GM12865 (cell line): ENCODE results near the gene SLC2A11.

Experiments used
- DNase-seq: peaks from one replicate; pipeline ENCODE4 v3.0.0; 2010; ENCODE audit warnings: low read depth
- H3K4me3 ChIP-seq: 2 replicates; pipeline ENCODE4 v1.5.1; 2011; ENCODE audit warnings: mild to moderate bottlenecking, low read depth, low read length, control low read depth
- TF ChIP-seq, protein P1 (sequence below): IDR thresholded peaks from 2 replicates; pipeline ENCODE4 v1.5.1; 2011; ENCODE audit warnings: low read length, control low read depth, low read depth, inconsistent platforms; ENCODE audit not compliant: insufficient read depth; ENCODE audit errors: missing control alignments

Gene SLC2A11

GRCh38 chr22:23841736-23842445, 15.8 kb upstream of the SLC2A11 start:
- no peak for DNase-seq
- H3K4me3 ChIP-seq: no peak overlapping the region
- TF ChIP-seq, protein P1, sequence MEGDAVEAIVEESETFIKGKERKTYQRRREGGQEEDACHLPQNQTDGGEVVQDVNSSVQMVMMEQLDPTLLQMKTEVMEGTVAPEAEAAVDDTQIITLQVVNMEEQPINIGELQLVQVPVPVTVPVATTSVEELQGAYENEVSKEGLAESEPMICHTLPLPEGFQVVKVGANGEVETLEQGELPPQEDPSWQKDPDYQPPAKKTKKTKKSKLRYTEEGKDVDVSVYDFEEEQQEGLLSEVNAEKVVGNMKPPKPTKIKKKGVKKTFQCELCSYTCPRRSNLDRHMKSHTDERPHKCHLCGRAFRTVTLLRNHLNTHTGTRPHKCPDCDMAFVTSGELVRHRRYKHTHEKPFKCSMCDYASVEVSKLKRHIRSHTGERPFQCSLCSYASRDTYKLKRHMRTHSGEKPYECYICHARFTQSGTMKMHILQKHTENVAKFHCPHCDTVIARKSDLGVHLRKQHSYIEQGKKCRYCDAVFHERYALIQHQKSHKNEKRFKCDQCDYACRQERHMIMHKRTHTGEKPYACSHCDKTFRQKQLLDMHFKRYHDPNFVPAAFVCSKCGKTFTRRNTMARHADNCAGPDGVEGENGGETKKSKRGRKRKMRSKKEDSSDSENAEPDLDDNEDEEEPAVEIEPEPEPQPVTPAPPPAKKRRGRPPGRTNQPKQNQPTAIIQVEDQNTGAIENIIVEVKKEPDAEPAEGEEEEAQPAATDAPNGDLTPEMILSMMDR: no peak

DNA sequence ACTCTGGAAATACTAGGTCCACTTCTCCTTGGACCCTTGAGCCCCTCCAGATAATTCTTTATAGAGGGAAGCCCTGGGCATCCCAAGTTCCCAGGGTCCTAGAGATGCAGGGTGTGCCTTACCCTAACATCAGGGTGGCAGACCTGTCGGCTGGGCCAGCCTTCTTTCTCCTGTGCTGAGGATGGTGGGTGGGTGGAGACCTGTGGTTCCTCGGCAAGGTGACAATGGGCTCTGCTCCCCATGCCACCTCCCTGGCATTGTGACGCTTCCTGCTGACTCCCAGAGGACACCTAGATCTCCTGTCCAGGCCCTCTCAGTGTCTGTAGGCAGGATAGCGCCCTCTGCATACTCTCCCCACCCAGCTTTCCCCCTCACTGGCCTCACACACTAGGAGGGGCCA, 15.1 kb upstream of the SLC2A11 start:
- TF ChIP-seq, protein P1: no peak
- DNase-seq: no peak
- no peak overlapping the region for H3K4me3 ChIP-seq

- H3K4me3 ChIP-seq: peak overlapping the region; percentile 1; the same call in 1 of the 2 replicates
- DNase-seq: no peak
- TF ChIP-seq, protein P1: no peak
Measured at GRCh38 chr22:23844739-23845202, 12.9 kb upstream of the SLC2A11 start.

- DNase-seq: no peak
- TF ChIP-seq, protein P1: no peak
- H3K4me3 ChIP-seq: no peak overlapping the region
Measured at GRCh38 chr22:23845265-23846080, 12.2 kb upstream of the SLC2A11 start.

- DNase-seq: no peak
- no peak overlapping the region for H3K4me3 ChIP-seq
- TF ChIP-seq, protein P1: no peak
Measured at GRCh38 chr22:23846081-23846469, 11.6 kb upstream of the SLC2A11 start.

- TF ChIP-seq, protein P1: no peak
- no peak overlapping the region for H3K4me3 ChIP-seq
- no peak for DNase-seq
Measured at GRCh38 chr22:23847310-23847920, 10.3 kb upstream of the SLC2A11 start.
